Skeletal muscle cell (primary cell): ENCODE measurements around the gene LRIT2.
A peak's percentile ranks its signal among the peaks of the same experiment; 100 is the strongest.

ENCODE experiments used
- DNase-seq: peaks from one replicate; pipeline ENCODE4 v3.0.0-alpha.2; 2010; ENCODE audit warnings: low read depth
- H3K4me3 ChIP-seq: 2 replicates; pipeline ENCODE4 v1.5.1; 2011; ENCODE audit warnings: low read depth, mild to moderate bottlenecking, control low read depth, low read length, moderate library complexity

LRIT2 gene, protein sequence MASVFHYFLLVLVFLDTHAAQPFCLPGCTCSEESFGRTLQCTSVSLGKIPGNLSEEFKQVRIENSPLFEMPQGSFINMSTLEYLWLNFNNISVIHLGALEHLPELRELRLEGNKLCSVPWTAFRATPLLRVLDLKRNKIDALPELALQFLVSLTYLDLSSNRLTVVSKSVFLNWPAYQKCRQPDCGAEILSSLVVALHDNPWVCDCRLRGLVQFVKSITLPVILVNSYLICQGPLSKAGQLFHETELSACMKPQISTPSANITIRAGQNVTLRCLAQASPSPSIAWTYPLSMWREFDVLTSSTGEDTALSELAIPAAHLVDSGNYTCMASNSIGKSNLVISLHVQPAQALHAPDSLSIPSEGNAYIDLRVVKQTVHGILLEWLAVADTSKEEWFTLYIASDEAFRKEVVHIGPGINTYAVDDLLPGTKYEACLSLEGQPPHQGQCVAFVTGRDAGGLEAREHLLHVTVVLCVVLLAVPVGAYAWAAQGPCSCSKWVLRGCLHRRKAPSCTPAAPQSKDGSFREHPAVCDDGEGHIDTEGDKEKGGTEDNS

GRCh38 chr10:84225427-84226173, at the start of gene LRIT2:
Gene LRIT2 (minus strand): TSS chr10:84225544. CDS start chr10:84225520, 24 bp downstream.
- DNase-seq, result no peak

GRCh38 chr10:84270708-84271107, 45.4 kb upstream of the LRIT2 start:
- no peak for DNase-seq
- no peak overlapping the region for H3K4me3 ChIP-seq

More at GRCh38 chr10:84225427-84226173, at the start of gene LRIT2:
- H3K4me3 ChIP-seq, result no peak within 1 kb of the TSS

DNA sequence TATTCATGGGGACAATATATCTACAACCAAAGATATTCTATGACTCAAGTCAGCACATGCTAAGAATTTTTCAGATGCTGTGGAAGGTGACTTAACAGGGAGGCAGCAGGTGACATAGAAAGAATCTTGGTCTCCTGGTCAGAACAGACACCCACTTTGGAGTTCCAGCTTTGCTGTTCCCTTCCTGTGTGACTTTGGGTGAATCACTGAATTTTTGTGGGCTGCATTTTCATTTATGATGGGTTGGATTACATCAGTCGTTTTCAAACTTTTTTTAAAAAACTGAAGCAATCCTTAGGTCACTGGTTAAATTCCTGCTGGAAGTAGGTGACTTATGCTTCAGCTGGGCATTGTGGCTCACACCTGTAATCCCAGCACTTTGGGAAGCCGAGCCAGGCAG, 44.4 kb upstream of the LRIT2 start:
- DNase-seq, result peak; percentile 45

DNA sequence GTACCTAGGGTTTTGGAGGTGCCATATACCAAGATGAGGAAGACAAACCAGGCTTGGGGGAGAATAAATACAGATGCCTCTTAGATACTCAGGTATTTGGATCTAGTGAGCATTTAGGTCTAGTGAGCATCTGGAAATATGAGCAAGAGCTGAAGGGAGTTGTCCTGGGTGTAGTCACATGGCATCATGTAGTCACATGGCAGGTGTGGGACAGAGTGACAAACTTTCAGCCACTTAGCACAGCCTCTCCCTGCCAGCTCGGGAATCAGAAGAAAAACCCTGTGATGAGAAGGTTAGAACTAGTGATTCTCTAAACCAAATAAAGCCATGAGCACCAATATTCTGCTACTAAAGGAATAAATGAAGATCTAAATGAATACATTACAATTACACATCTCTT, 43.8 kb upstream of the LRIT2 start:
- no peak for DNase-seq

More for the DNA sequence above, 44.4 kb upstream of the LRIT2 start:
- no peak overlapping the region for H3K4me3 ChIP-seq

GRCh38 chr10:84267503-84268126, 42.3 kb upstream of the LRIT2 start:
- DNase-seq, result peak; percentile 9

More for the DNA sequence above, 43.8 kb upstream of the LRIT2 start:
- H3K4me3 ChIP-seq, result no peak overlapping the region

GRCh38 chr10:84265418-84265817, 40.1 kb upstream of the LRIT2 start:
- no peak overlapping the region for H3K4me3 ChIP-seq
- peak; percentile 48 for DNase-seq

More at GRCh38 chr10:84267503-84268126, 42.3 kb upstream of the LRIT2 start:
- no peak overlapping the region for H3K4me3 ChIP-seq

DNA sequence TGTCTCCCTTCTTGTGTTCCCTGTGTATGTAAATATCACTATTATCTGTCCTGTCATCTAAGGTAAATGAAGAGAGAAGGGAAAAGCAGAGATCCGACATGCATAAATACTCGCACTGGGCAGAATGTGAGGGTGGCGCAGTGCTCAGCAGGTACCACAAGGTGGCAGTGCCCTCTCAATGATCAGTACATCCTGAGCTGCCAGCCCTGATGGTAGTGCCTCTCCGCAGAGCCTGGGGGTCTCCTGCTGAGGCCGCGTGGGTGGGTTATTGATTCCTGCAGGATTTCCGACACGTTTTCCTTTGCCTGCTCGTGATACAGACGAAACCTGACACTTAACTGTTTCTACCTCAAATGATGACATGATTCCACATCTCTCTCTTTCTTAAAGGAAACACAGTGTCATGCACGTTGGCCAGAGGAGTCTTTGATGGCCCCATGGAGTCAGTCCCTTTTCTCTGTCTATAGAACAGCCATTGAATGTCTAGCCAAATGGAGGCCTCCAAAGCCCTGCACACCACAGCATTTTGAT, 39.3 kb upstream of the LRIT2 start:
- H3K4me3 ChIP-seq, result no peak overlapping the region
- peak; percentile 18 for DNase-seq

DNA sequence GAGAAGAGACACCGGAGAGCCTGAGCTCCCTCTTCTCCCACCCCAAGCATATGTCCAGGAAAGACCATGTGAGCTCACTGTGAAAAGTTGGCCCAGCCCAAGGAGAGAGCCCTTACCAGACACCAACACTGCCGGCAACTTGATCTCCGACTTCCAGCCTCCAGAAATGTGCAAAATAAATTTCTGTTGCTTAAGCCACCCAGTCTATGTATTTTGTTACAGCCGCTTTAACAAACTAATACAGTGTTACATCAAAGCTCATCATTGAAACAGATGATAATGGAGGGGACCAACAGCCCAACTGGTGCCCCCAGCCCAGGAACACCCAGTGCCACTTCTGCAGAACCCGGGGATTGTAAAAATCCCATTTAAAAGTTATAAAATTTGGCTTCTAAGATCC, 38.4 kb upstream of the LRIT2 start:
- DNase-seq, result no peak
- no peak overlapping the region for H3K4me3 ChIP-seq

- no peak overlapping the region for H3K4me3 ChIP-seq
- DNase-seq, result no peak
These were observed 37.0 kb upstream of the LRIT2 start for GRCh38 chr10:84262190-84262956.

- no peak overlapping the region for H3K4me3 ChIP-seq
These were observed 36.0 kb upstream of the LRIT2 start for GRCh38 chr10:84261236-84261915.

DNA sequence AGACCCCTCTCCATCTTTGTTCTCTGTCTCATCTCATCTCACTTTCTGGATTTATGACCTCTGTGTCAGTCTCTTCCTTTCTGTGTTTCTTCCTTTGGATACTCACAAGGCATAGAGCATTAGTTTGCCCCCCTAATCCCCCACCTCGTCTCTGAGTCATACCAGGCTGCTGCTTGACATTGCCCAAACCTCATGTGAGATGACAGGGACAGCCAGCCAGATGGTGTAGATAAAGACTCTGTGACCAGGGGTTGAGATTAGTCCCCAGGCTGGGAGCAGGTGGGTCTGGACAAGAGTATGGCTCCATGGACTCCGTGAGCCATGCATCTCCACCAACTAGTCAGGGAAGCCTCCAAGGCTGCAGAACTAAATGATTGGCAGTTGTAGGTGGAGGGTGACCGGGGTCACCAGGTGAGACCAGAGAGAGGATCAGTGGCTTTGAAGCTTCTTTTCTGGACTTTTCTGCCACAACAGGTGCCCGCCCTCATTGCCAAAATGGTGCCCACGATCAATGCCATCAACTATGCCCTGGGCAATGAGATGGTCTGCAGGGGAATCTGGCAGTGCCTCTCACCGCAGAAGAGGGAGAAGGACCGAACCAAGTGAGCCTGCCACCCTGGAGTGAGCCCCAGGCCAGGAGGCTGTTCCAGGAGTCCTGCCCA, 32.8 kb upstream of the LRIT2 start:
- H3K4me3 ChIP-seq, result no peak overlapping the region
- no peak for DNase-seq

More at GRCh38 chr10:84261236-84261915, 36.0 kb upstream of the LRIT2 start:
- DNase-seq, result no peak

- DNase-seq, result no peak
- no peak overlapping the region for H3K4me3 ChIP-seq
These were observed 32.1 kb upstream of the LRIT2 start for GRCh38 chr10:84257343-84258020.

GRCh38 chr10:84256510-84257342, 31.4 kb upstream of the LRIT2 start:
- peak; percentile 3 for DNase-seq
- H3K4me3 ChIP-seq, result no peak overlapping the region

DNA sequence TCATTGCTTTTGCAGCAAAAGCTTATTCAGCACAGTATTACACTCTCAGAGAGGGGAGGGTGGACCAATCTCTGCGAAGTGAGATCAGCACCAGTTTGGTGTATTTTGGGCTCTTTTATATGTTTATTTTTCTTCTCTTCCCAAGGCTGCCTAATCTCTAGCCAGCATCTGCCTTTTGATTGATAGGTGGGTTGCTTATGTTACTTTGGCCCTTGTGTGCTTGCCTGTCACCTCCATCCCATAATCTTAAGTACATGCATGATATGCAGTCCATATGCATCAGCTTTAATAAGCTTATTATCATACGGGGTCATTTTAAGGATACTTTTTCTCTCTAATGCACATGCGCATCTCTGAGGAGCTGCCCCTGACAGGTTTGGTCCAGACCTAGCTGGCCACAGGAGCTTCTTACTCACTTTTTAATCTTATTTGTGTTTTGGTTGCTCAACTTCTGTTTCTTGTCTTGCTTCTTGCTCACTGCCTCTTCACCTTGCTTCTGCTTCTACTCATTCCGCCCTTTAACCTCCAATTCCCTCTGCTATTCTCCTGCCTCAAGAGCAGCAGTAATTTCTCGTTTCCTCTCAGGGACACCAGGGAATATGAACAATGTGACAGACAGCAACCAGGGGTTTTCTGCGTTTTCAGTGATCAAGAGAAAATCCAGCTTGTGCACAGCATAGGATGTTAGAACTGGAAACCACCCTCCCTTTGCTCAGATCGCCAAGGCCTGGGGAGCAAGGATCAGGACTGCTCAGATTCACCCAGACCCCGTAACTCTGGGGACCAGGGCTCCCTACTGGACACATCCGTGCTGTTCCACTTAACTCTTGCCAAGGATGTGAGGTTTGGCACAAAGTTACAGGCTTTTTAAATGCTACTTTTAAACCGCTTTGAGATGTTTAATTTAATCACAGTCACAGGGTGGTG, 29.5 kb upstream of the LRIT2 start:
- no peak overlapping the region for H3K4me3 ChIP-seq
- DNase-seq, result no peak

GRCh38 chr10:84248794-84249193, 23.4 kb upstream of the LRIT2 start:
- no peak for DNase-seq
- no peak overlapping the region for H3K4me3 ChIP-seq
